Daoy (cell line): Measurements from ENCODE around the gene ZNF580. TPM values are rescaled to one million over a fixed set of nuclear protein-coding genes. Genes with fewer than 3 reads are reported as not detected.

Experiments
- DNase-seq: peaks from one replicate; pipeline ENCODE4 v3.0.0-alpha.2; 2015; ENCODE audit warnings: low read depth
- total RNA-seq: library from RNA; depleted of rRNA; stranded (reverse); fragments of >200 nt; shearing (Covaris generic); gene quantifications from 2 replicates; pipeline ENCODE4 v1.2.3, GENCODE V29; 2014

Gene ZNF580
- total RNA-seq, 1 experiment from 2014 or later, result 1.8 TPM

DNA sequence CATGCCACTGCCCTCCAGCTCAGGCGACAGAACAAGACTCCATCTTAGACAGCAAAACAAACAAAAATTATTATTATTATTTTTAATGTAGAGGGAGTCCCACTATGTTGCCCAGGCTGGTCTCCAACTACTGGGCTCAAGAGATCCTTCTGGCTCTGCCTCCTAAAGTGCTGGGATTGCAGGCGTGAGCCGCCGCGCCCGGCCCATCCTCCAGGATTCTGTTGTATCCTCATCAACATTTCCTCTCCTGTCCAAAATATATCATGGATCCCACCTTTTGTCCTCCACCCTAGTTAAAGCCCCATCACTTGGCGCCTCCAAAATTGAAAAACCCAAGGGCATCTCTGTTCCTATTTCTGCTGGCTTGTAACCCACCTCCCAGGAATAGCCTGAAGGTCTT lies 17.7 kb upstream of the ZNF580 start:
- DNase-seq, result no peak

DNA sequence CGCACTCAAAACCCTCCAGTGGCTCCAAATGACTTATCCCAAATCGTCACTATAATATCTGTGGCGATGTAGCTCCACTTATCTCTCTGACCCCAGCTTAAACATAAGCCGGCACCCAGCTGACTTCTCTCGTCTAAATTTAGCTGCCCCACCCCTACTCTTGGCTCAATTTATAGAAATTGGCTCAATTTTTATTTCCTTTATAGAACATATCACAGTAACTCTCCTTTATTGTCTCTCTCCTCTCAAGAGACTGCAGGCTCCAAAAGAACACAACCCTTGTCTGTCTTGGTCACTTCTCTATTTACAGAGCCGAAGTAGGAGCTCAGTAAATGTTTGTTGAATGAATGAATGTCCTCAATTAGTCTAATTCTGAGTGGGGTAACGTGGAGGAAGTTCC lies 17.2 kb upstream of the ZNF580 start:
- no peak for DNase-seq

DNA sequence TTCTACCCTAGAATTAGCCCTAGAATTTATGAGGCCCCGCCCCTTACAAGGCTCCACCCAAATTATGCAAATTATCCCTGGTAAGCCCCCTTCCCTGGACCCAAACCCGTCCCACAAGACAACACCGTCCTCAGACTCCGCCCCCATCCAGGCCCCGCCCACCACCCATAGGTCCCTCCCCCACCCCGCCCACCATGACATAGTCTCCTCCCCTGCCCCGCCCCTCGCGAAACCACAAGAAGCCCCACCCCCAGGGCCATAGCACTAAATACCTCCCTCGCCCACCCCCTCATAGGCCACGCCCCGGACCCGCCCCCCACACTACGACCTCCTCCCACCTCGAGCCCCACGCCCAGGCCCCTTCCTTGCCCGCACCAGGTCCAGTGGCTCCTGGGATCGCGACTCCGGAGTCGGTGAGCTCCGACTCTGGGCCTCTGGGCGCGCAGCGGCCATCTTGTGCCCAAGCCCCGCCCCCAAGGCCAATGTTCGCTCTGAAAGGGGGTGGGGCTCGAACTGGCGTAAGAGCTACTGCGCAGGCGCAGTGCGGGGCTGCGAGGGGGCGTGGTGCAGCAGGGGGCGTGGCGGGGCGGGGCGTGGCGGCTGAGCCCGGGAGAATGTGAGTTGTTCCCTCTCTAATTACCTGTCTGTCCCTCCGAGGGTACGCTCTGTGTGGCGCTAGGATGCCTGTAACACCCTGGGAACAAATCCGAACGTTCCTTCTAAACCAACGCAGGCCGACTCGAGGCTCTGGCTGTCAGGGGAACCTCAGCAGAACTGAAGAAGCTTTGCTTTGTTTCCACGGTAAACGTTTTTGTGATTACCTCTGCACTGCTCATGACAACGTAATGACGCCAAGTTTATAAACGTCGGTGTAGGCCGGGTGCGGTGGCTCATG lies 16.4 kb upstream of the ZNF580 start, which contains the start of gene ZNF784:
Gene ZNF784 (minus strand): TSS at position 458 of the 895 bp plus-strand sequence. CDS start 5 bp downstream, at position 453.
- peak; percentile 96 for DNase-seq

DNA sequence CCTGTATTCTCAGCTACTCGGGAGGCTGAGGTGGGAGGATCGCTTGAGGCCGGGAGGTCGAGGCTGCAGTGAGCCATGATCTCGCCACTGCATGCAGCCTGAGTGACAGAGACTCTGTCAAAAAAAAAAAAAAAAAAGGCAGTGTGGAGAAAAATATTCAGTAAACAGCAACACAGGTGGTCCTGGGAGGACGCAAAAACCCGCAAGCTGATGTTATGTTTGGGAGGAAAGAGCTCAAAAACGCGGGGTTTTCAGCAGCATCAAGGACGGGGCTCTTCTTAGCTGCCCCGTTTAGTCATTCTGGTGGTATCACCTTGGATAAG lies 15.8 kb upstream of the ZNF580 start:
- DNase-seq, result no peak

DNA sequence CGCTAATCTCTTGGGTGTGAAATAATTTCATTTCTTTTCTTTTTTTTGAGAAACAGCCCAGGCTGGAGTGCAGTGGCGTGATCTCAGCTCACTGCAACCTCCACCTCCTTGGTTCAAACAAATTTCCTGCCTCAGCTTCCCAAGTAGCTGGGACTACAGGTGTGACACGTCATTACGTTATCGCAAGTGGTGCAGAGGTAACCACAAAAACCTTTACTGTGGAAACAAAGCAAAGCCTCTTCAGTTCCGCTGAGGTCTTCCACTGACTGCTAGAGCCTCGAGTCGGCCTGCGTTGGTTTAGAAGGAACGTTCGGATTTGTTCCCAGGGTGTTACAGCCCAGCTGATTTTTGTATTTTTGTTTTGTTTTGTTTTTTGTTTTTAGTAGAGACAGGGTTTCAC lies 14.5 kb upstream of the ZNF580 start:
- no peak for DNase-seq

DNA sequence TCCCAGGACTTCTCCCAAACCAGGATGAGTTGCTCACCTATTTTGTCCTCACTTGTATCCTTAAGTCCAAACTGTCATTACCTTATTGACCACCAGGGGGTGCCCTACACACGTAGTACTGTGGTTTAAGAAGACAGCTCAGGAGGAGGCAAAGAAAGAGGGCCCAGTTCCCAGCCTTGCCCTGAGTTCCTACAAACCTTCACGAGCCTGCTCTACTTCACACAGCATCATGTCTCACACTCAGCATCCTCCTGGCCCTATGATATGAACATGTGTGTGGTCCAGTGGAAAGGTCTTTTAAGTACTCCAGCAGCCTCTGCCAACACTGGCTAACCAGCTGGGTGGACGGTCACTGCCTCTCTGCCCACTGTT lies 8.4 kb upstream of the ZNF580 start:
- DNase-seq, result peak; percentile 87

DNA sequence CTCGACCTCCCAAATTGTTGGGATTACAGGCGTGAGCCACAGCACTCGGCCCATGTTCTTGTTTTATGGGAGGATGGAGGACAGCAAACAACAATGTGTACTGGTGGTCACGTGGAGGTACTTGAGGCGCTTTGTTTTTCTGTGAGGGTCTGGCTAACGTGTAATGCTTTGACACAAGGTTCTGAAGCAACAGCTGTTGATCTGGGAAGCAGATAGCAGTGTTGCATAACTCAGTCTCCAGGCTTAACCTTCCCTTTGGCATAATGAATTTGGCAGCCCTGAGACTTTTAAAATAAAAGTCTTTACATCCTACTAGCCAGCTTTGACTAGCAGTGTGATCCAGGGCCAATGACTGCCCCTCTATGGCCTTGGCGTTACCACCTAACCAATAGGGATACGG lies 6.9 kb upstream of the ZNF580 start:
- DNase-seq, result no peak

DNA sequence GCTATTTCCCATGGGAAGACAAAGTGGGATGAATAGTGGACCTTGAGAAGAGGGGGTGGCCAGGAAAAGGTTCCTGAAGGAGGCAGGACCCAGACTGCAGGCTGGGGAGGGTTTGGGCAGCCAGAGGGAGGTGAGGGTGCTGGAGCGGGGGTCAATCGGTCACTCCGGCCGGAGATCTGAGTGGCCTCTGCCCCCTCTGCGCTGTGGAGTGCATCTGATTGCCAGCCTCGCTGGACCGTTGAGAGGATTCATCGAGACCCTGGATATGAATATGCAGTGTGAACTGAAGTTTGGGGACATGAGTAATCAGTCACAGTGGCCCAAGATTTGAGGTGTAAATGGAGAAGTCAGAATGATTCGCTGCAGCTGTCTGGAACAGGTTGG lies 5.5 kb upstream of the ZNF580 start:
- no peak for DNase-seq

DNA sequence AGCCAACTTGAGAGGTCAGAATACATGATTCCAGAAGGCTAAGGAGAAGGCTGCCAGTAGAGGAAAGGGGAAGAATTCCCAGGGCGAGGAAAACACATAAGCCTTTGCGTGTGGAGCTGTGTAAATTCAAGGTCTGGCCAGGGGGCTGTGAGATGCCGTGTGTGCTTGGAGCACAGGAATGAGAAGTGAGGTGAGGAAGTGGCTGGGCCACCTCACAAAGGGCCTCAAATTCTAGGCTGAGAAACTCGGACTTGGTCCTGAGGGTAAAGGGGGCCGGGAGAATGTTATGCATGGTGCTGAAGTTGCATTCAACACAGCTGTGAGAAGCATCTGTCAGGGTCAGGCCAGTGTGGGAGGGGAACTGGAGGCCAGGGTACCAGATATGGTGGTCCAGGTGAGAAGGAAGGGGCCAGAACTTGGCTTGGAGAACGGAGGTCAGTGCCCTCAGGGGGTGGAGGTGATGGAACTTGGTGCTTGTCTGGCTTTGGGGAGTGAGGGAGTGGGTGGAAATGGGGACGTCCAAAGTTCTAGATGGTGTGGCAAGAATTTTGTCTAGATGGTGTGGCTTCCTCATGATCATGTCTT lies 4.9 kb upstream of the ZNF580 start:
- no peak for DNase-seq

DNA sequence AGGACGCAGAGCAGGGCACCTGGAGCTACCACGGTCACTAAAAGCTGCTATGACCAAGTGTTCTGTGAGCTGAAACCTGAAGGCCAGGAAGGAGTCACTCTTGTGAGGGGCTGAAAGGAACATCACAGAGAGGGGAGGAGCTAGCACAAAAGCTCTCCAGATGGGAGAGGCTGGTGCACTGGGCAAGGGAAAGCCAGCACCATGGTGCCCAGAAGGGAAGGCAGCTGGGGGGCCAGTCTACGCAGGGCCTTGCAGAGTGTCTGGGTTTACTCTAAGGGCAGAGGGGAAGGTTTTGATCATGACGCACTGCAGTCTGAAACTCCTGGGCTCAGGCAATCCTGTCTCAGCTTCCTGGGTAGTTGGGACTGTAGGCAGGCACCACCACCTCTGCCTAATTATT lies 4.1 kb upstream of the ZNF580 start:
- no peak for DNase-seq

DNA sequence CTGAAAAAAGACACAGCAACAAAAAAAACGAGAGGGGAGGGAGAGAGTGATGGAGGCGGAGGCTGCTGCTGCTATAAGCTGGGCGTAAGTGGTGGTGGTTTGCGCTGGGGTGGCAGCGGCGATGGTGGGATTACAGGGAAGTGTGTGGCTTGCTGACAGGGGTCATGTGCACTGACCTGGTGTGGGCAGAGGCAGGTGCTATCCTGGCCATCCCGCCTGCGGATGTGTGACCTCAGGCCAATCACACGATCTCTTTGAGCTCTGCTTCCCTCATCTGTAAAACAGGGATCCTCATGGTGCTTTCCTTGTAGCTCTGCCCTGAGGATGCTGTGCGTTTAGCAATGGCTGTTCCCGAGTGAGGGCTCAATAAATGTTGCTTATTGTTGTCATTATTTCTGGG lies 3.3 kb upstream of the ZNF580 start:
- no peak for DNase-seq

DNA sequence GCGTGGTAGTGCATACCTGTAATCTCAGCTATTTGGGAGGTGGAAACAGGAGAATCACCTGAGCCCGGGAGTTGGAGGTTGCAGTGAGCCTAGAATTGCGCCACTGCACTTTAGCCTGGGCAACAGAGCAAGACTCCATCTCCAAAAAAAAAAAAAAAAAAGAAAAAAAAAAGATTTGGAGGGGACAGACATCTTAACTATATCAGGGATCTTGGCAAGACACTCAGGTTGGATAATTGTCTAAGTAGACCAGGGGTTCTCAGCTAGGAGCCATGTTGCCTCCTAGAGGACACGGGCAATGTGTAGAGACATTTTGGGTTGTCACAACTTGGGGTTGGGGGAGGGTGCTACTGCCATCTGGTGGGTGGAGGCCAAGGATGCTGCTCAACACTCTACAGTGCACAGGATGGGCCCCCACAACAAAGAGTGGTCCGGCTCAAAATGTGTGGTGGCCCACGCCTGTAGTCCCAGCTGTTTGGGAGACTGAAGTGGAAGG lies 1.9 kb upstream of the ZNF580 start:
- DNase-seq, result peak; percentile 49

DNA sequence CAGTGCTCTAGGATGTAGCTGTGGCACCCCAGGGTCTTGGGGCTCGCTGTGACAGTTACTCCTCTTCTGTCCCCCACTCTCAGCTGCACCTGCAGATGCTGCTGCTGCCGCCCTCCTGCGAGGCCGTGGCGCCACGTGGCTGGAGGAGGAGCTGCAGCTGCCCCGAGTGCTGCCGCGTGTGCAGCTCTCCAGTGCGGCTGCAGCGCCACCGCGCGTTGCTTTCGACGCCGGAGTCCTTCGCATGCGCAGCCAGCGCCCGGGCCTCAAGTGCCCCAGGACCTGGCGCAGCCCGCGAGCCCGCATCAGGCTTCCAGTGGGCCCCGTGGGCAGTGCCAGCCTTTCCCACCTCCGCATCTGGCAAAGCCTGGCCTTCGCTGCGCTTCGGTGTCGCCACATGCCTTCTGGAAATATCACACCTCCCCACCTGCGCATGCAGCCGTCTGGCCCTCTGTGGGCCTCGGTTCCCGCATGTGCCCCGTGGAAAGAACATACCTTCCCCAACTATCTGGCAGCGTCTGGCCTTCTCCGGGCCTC lies 692 bp upstream of the ZNF580 start:
- DNase-seq, result no peak

DNA sequence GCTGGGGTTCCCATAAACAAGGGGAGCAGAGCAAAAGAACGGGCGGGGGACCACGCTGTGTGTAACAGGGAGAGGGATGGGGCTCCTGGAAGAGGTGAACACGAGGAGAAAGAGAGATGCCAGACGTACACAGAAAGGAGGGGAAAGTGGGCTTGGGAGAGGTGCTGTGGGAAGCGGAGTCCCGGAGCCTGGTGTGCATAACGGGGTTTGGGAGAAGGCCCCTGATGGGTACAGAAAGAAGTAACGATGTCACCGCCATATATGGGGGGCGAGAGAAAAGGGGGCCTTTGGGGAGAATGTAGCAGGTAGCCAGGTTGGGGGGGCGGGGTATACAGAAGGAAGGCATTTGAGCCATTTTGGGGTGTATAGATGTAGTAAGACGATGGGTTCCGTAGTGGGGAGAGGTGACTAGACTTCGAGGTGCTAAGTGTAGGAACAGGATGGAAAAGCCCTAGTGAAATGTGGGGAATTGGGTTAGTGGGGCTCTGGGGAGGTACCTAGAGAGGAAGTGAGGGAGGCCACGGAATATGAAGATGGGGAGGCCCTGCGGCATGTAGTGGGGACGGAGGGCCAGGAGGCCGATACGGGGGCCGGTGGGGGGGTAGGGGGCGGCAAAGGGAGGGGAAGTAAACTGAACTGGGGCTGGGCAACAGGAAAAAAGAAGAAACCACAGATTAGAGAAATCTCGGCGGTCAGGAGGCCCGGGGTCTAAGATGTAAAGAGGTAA lies 787 bp downstream of the ZNF580 start:
- DNase-seq, result no peak

DNA sequence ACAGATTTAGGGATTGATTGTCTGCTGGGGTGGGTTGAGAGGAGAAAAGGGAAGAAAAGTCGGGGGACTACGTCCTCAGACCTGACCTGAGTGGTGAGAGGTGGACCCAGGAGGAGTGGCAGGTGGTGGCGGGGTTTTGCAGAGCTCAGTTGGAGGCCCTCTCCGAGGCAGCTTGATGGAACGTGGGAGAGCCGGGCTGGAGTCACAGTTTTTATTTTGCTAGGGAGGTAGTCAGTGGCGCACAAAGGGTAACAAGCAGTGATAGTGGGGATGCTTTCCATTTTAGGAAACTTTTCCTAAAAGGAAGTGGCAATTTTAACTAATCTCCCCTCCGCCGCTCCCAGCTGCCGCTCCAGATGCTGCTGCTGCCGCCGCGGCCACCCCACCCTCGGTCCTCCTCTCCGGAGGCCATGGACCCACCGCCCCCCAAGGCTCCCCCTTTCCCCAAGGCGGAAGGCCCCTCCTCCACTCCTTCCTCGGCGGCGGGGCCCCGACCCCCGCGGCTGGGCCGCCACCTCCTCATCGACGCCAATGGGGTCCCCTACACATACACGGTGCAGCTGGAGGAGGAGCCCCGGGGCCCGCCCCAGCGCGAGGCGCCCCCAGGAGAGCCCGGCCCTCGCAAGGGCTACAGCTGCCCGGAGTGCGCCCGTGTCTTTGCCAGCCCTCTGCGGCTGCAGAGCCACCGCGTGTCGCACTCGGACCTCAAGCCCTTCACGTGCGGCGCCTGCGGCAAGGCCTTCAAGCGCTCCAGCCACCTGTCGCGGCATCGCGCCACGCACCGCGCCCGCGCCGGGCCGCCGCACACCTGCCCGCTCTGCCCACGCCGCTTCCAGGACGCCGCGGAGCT lies 1.6 kb downstream of the ZNF580 start:
- peak; percentile 48 for DNase-seq

DNA sequence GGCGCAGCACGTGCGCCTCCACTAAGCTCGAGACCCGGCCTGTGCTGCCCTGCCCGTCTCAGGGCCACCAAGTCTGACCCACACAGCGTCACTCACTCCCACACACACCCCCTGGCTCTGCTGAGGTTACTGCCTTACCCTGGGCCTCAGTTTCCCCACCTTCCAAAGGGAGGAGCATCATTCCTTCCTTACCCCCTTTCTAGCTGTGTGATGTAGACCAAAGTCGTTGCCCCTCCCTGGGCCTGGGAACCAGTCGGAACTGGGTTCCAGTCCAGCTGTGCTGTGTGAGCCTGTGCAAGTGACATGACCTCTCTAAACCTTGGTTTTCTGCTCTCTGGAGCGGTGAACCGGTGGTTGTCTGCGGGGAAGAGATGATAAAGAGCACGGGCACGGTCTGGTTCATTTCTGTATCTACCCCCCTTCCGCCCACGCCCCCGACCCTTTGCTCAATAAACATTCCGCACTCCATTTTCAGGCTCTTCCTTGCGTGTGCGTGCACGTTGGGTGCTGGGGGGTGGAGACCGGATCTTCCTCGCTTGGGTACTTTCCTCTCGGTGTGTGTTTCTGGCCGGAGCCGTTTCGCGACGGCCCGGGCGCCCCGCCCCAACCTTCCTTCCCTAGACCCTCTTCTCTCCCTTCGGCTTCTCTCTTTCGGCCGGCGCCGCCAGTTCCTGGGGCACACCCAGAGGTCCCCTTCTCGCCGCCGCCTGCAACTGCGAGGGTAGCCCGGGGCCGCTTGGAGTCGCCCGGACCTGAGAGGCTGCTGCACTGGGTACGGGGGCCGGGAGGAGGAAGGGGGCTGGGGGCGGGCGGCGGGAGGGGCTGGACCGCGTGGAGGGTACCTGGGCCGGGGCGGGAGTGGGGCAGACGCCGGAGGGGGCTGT lies 2.4 kb downstream of the ZNF580 start, which contains the start of gene ZNF581:
Gene ZNF581 (plus strand): TSS at position 647 of the 884 bp plus-strand sequence. CDS start 923 bp downstream, outside the sequence.
- DNase-seq, result peak; percentile 82

DNA sequence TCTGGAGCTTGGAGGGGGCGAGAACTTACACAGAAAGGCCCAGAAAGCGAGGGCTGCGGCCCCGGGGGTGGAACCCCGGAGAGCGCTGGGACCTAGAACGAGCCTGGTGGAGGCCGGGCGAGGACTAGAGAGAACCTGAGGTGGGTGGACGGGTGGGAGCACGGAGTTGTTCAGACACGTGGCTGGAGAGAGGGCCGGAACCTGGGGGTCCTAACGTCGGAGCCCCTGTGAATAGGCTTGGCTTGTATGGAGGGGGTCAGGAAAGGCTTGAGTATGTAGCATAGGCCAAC lies 3.0 kb downstream of the ZNF580 start:
- DNase-seq, result no peak

DNA sequence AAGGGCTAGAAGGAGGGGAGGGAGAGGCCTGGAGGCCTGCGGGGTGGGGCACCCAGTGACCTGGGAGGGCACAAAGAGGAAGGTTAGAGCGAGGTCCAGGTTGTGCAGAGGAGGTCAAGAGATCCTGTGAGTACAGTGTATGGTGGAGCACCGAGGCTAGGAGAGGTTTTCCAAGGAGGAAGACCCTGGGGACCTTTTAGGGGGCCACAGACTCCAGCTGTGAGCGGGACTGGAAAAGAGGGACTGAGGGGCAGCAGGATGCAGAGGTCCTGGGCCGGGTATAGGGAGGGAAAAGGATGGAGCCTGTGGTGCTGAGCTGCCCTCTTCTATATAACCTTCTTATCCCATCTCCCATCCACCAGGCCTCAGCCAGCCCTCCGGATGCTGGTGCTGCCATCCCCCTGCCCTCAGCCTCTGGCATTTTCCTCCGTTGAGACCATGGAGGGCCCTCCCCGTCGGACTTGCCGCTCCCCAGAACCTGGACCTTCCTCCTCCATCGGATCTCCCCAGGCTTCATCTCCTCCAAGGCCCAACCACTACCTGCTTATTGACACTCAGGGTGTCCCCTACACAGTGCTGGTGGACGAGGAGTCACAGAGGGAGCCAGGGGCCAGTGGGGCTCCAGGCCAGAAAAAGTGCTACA lies 3.5 kb downstream of the ZNF580 start:
- no peak for DNase-seq

DNA sequence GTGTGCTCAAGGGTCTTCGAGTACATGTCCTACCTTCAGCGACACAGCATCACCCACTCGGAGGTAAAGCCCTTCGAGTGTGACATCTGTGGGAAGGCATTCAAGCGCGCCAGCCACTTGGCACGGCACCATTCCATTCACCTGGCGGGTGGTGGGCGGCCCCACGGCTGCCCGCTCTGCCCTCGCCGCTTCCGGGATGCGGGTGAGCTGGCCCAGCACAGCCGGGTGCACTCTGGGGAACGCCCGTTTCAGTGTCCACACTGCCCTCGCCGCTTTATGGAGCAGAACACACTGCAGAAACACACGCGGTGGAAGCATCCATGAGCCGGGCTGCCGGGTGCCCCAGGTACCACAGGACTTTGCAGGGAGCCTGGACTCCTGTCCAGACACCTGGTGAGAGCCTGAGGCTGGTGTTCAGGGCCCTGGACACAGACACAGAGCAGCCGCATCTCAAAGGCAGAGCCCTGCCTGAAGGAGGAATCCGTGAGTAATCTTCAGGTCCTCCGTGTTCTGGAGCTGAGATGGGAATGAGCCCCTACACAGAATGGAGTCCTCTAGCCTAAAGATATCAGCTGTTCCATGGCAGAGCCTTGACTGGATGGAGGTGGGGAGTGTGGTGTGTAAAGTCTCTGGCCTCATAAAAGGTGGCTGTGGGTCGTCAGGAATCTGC lies 4.2 kb downstream of the ZNF580 start:
- no peak for DNase-seq

DNA sequence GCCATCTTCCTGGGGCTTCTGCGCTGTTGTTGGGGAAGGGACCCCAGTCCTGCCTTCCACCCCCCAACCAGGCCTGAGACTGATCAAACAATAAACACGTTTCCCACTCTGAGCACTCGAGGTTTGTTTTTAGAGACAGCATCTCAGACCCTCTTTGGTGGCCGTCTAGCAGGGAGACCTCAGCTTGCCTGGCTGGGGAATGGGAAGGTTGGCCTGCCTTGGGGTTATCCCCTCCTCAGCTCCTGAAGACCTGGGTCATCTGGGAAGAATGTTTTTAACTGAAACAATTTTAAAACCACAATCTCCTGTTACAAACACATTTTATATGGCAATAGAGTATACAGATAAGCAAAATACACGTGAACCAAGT lies 4.7 kb downstream of the ZNF580 start:
- DNase-seq, result no peak
